Fibroblast of villous mesenchyme (primary cell): ENCODE data around the gene FCHO2. TPM values are rescaled to one million over a fixed set of nuclear protein-coding genes. Genes with fewer than 3 reads are reported as not detected.
A peak's percentile ranks its signal among the peaks of the same experiment; 100 is the strongest.

Source experiments
- DNase-seq: peaks from one replicate; pipeline ENCODE4 v3.0.0-alpha.2; 2010; ENCODE audit warnings: low read depth
- H3K4me3 ChIP-seq: 2 replicates; pipeline ENCODE4 v1.5.1; 2011; ENCODE audit warnings: low read depth, mild to moderate bottlenecking, low read length
- total RNA-seq: library from RNA; depleted of rRNA; stranded (reverse); fragments of >200 nt; gene quantifications from 2 replicates; pipeline ENCODE4 v1.2.3, GENCODE V29; 2012
- TF ChIP-seq, protein P1 (sequence below): IDR thresholded peaks from 2 replicates; pipeline ENCODE4 v1.5.1; 2012; ENCODE audit warnings: low read depth, mild to moderate bottlenecking, low read length; ENCODE audit not compliant: insufficient read depth

The FCHO2 gene
- total RNA-seq, 1 donor, result 16.8 TPM

DNA sequence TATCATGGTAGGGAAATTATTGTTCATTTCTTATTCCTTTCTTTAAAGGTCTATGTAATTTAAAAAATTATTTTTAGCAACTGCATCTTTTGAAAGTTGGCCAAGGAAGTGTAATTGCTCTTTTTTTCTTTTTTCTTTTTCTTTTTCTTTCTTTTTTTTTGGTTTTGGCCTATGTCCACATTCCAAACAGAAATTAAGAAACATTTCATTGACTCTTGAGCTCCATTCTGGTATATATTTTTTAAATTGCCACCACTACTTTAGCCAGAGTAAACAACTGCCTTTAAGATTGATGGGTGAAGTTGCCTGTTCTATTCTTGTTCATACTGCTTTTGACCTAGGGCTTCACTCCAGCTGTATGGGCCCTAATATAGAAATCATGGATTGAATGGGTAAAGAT lies 88.7 kb downstream of the FCHO2 start:
- DNase-seq, result no peak
- no peak overlapping the region for H3K4me3 ChIP-seq
- TF ChIP-seq, protein P1, sequence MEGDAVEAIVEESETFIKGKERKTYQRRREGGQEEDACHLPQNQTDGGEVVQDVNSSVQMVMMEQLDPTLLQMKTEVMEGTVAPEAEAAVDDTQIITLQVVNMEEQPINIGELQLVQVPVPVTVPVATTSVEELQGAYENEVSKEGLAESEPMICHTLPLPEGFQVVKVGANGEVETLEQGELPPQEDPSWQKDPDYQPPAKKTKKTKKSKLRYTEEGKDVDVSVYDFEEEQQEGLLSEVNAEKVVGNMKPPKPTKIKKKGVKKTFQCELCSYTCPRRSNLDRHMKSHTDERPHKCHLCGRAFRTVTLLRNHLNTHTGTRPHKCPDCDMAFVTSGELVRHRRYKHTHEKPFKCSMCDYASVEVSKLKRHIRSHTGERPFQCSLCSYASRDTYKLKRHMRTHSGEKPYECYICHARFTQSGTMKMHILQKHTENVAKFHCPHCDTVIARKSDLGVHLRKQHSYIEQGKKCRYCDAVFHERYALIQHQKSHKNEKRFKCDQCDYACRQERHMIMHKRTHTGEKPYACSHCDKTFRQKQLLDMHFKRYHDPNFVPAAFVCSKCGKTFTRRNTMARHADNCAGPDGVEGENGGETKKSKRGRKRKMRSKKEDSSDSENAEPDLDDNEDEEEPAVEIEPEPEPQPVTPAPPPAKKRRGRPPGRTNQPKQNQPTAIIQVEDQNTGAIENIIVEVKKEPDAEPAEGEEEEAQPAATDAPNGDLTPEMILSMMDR, result no peak

DNA sequence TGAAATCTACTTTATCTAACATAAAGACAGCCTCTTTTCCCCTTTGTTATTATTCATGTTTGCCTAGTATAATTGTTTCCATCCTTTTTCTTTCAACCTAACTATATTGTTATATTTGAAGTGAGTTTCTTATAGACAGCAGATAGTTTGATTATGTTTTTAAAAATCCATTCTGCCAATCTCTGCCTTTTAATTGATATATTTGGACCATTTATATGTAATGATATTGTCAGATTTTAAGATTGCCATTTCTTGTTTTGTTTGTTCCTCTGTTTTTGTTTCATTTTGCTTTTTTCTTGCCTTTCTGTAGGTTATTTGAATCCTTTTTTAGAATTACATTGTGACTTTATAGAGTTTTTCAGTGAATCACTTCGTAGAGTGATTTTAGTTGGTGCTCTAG lies 89.8 kb downstream of the FCHO2 start:
- no peak for DNase-seq
- no peak overlapping the region for H3K4me3 ChIP-seq
- TF ChIP-seq, protein P1, result no peak

- no peak for DNase-seq
- TF ChIP-seq, protein P1, result no peak
- H3K4me3 ChIP-seq, result no peak overlapping the region
Measured at GRCh38 chr5:73061593-73061992, 105.8 kb downstream of the FCHO2 start.

- TF ChIP-seq, protein P1, result no peak
- no peak overlapping the region for H3K4me3 ChIP-seq
- peak; percentile 2 for DNase-seq
Measured at GRCh38 chr5:73066466-73066865, 110.6 kb downstream of the FCHO2 start.

DNA sequence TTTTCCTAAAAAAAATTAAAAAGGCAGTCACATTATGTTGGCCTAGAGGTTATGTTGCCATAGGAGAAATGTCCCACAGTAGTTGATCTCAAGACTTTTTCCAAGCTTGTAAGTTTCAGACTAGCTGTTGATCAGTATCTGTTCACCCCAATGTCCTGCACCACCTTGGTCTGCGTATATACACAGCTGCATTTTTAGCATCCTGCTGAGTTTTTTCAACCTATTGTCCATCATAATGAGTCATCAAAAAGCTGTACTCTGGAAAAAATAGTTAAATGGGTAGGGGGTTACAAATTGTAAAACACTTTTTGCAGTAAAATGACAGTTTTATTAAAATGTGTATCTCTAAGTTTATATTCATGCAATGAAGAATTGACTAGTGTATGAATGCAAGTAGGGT lies 111.4 kb downstream of the FCHO2 start:
- TF ChIP-seq, protein P1, result no peak
- H3K4me3 ChIP-seq, result no peak overlapping the region
- DNase-seq, result no peak

- H3K4me3 ChIP-seq, result no peak overlapping the region
- DNase-seq, result no peak
- TF ChIP-seq, protein P1, result no peak
Measured at GRCh38 chr5:73081093-73081492, 125.3 kb downstream of the FCHO2 start.

GRCh38 chr5:73088026-73088425 lies 132.2 kb downstream of the FCHO2 start:
- TF ChIP-seq, protein P1, result no peak
- DNase-seq, result no peak
- H3K4me3 ChIP-seq, result no peak overlapping the region
